ENCODE measurements around the gene EN2. TPM values are rescaled to one million over a fixed set of nuclear protein-coding genes. Genes with fewer than 3 reads are reported as not detected.

The EN2 gene
- total RNA-seq, 1 experiment from 2014 or later = not detected

- intact Hi-C loops (cut with micrococcal nuclease; ENCODE audit: unreplicated experiment) = no loop called here
- Histone ChIP-seq H3K9me3 (ENCODE audit: low read depth, low read length, poor library complexity, severe bottlenecking) (no peaks in the 10 kb centered on the region), H3K4me1 (ENCODE audit: insufficient read depth, low read length, poor library complexity, severe bottlenecking) (no peaks in the 10 kb centered on the region), H3K4me3 (ENCODE audit: low read depth, low read length, poor library complexity, severe bottlenecking) (no peak overlapping the region), H3K36me3 (ENCODE audit: insufficient read depth, low read length, poor library complexity, severe bottlenecking) (no peaks in the 10 kb centered on the region), H3K27ac (ENCODE audit: low read depth, low read length, poor library complexity, severe bottlenecking) (no peak overlapping the region), H3K27me3 (replicated peaks; ENCODE audit: insufficient read depth, low read depth, low read length, poor library complexity) (peaks cover 7% of the 10 kb centered on the region)
- ChIA-PET CTCF (no interaction called here), POLR2A (ENCODE audit: low non-redundant PET) (no interaction called here)
- BruUV-seq (replicated peaks) = no TSS peak
- DNase-seq (ENCODE audit: low spot score) = no peak
- no peak for TF ChIP-seq EZH2 (IDR thresholded peaks at IDR 0.05; ENCODE audit: borderline replicate concordance, low read depth, low read length, poor library complexity, severe bottlenecking)
- TF ChIP-seq CTCF (conservative IDR thresholded peaks at IDR 0.05; ENCODE audit: low read depth, low read length) = no peak
Observed at GRCh38 chr7:155482511-155483183, 24.7 kb downstream of the EN2 start.

GRCh38 chr7:155483245-155483644 lies 25.3 kb downstream of the EN2 start:
- no TSS peak for BruUV-seq (replicated peaks)
- Histone ChIP-seq H3K36me3 (ENCODE audit: insufficient read depth, low read length, poor library complexity, severe bottlenecking) (no peaks in the 10 kb centered on the region), H3K4me1 (ENCODE audit: insufficient read depth, low read length, poor library complexity, severe bottlenecking) (no peaks in the 10 kb centered on the region), H3K9me3 (ENCODE audit: low read depth, low read length, poor library complexity, severe bottlenecking) (no peaks in the 10 kb centered on the region), H3K27me3 (replicated peaks; ENCODE audit: insufficient read depth, low read depth, low read length, poor library complexity) (peaks cover 7% of the 10 kb centered on the region), H3K4me3 (ENCODE audit: low read depth, low read length, poor library complexity, severe bottlenecking) (no peak overlapping the region), H3K27ac (ENCODE audit: low read depth, low read length, poor library complexity, severe bottlenecking) (no peak overlapping the region)
- CTCF ChIA-PET = no interaction called here
- TF ChIP-seq CTCF (conservative IDR thresholded peaks at IDR 0.05; ENCODE audit: low read depth, low read length) (no peak), EZH2 (IDR thresholded peaks at IDR 0.05; ENCODE audit: borderline replicate concordance, low read depth, low read length, poor library complexity, severe bottlenecking) (no peak)
- DNase-seq (ENCODE audit: low spot score) = peak; percentile 69
- POLR2A ChIA-PET (ENCODE audit: low non-redundant PET) = no interaction called here
- intact Hi-C loops (cut with micrococcal nuclease; ENCODE audit: unreplicated experiment) = no loop called here

- Histone ChIP-seq H3K27ac (ENCODE audit: low read depth, low read length, poor library complexity, severe bottlenecking) (no peak overlapping the region), H3K27me3 (replicated peaks; ENCODE audit: insufficient read depth, low read depth, low read length, poor library complexity) (peaks cover 7% of the 10 kb centered on the region), H3K9me3 (ENCODE audit: low read depth, low read length, poor library complexity, severe bottlenecking) (no peaks in the 10 kb centered on the region), H3K36me3 (ENCODE audit: insufficient read depth, low read length, poor library complexity, severe bottlenecking) (no peaks in the 10 kb centered on the region), H3K4me3 (ENCODE audit: low read depth, low read length, poor library complexity, severe bottlenecking) (no peak overlapping the region), H3K4me1 (ENCODE audit: insufficient read depth, low read length, poor library complexity, severe bottlenecking) (no peaks in the 10 kb centered on the region)
- no peak for TF ChIP-seq EZH2 (IDR thresholded peaks at IDR 0.05; ENCODE audit: borderline replicate concordance, low read depth, low read length, poor library complexity, severe bottlenecking)
- TF ChIP-seq CTCF (conservative IDR thresholded peaks at IDR 0.05; ENCODE audit: low read depth, low read length) = no peak
- no TSS peak for BruUV-seq (replicated peaks)
- intact Hi-C loops (cut with micrococcal nuclease; ENCODE audit: unreplicated experiment) = no loop called here
- ChIA-PET POLR2A (ENCODE audit: low non-redundant PET) (no interaction called here), CTCF (no interaction called here)
- DNase-seq (ENCODE audit: low spot score) = no peak
Observed at GRCh38 chr7:155483868-155484325, 26.0 kb downstream of the EN2 start.
